GM18508 (cell line): ENCODE results near the gene GOLGA8M.
"Not testable (repeated sequence)": the region's sequence is repeated elsewhere in the genome, so short reads cannot be mapped to it uniquely, and the experiment has no call there.

ENCODE experiments used
- ATAC-seq: cut with Tn5 transposase; IDR thresholded peaks from one replicate; pipeline ENCODE4 v1.9.1; 2021; ENCODE audit warnings: moderate number of reproducible peaks; ENCODE audit not compliant: insufficient read depth, unreplicated experiment

The GOLGA8M gene

GRCh38 chr15:28663717-28664116 lies 48.5 kb downstream of the GOLGA8M start:
- not testable (repeated sequence) for ATAC-seq

- ATAC-seq: not testable (repeated sequence)
These were observed 51.5 kb downstream of the GOLGA8M start for GRCh38 chr15:28660750-28661149.

GRCh38 chr15:28656018-28656360 lies 56.2 kb downstream of the GOLGA8M start:
- not testable (repeated sequence) for ATAC-seq

- ATAC-seq: not testable (repeated sequence)
These were observed 56.7 kb downstream of the GOLGA8M start for GRCh38 chr15:28655329-28656017.

- not testable (repeated sequence) for ATAC-seq
These were observed 58.0 kb downstream of the GOLGA8M start for GRCh38 chr15:28654194-28654593.

DNA sequence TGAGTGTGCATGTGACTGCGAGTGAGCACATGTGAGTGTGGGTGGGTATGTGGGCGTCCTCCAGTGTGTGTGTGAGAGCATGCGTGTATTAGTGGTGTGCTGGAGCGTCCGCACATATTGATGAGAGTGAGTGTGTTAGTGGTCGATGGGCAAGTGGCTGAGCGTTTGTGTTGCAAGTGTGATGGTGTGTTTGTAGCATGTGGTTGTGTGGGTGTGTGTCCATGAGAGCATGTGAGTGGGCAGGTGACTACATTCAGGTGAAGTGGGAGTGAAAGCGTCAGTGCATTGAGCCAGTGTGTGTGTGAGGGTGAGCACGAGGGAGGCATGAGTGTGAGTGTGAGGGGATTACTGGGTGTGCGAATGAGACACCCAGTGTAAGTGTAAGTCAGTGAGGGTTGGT lies 59.7 kb downstream of the GOLGA8M start:
- not testable (repeated sequence) for ATAC-seq
